A549 (cell line): ENCODE measurements around the gene VAV3. TPM values are rescaled to one million over a fixed set of nuclear protein-coding genes. Genes with fewer than 3 reads are reported as not detected.

Source experiments
- ATAC-seq, 2 experiments: fragments of 200-7000 bp in 1 of 2; fragments of >200 bp in 1 of 2; cut with Nextera tagmentation in 1 of 2; cut with Tn5 transposase in 1 of 2; 3 replicates each; pipeline versions ENCODE4 v1.8.0 to v1.9.1; 2018 to 2020; ENCODE audit warnings: mild to moderate bottlenecking in 1 of 2, moderate library complexity in 1 of 2
- CTCF ChIA-PET: fragments of 300-600 bp; sonication (Branson Sonifier 250); formaldehyde crosslinking; extraction: SDS; loops from one replicate; lab custom pipeline; 2021; ENCODE audit warnings: antibody characterized with exemption, inconsistent platforms; lab: Yijun Ruan, JAX
- POLR2A ChIA-PET: fragments of 350-600 bp; formaldehyde crosslinking; extraction: SDS; loops from one replicate; lab custom pipeline; 2021; ENCODE audit warnings: antibody characterized with exemption, inconsistent platforms; lab: Yijun Ruan, JAX
- DNase-seq, 2 experiments: peaks; one replicate each; pipeline versions ENCODE4 v3.0.0 to v3.0.0-alpha.2; 2011 to 2016; ENCODE audit warnings: low read depth in 1 of 2, low spot score in 1 of 2
- FAIRE-seq: peaks from 2 replicates; lab custom pipeline; 2011; peaks lifted over from hg19 to GRCh38; lab: Jason Lieb, UNC
- H3K27ac ChIP-seq, 2 experiments: fragments of >200 bp; sonication (Bioruptor Twin); formaldehyde crosslinking; 3 replicates each; pipeline ENCODE4 v1.5.1; 2016 to 2017
- H3K4me1 ChIP-seq: fragments of >200 bp; sonication (Bioruptor Twin); formaldehyde crosslinking; 3 replicates; pipeline ENCODE4 v1.6.1; 2016
- H3K4me2 ChIP-seq: fragments of >200 bp; sonication (Bioruptor Twin); formaldehyde crosslinking; 3 replicates; pipeline ENCODE4 v1.6.1; 2016
- H3K4me3 ChIP-seq: fragments of >200 bp; sonication (Bioruptor Twin); formaldehyde crosslinking; 3 replicates; pipeline ENCODE4 v1.5.1; 2016
- H3K9me3 ChIP-seq: fragments of >200 bp; sonication (Bioruptor Twin); formaldehyde crosslinking; 3 replicates; pipeline ENCODE4 v1.6.1; 2016
- CBX2 ChIP-seq: fragments of 200-600 bp; sonication (generic); IDR thresholded peaks from 2 replicates; pipeline ENCODE4 v1.6.1; 2016; ENCODE audit warnings: low read depth, mild to moderate bottlenecking, borderline replicate concordance
- CHD2 ChIP-seq: fragments of 150-350 bp; IDR thresholded peaks from 2 replicates; pipeline ENCODE4 v1.6.1; 2014; ENCODE audit warnings: low read length; ENCODE audit not compliant: partially characterized antibody
- CHD4 ChIP-seq: fragments of 200-600 bp; sonication (generic); IDR thresholded peaks from 2 replicates; pipeline ENCODE4 v1.6.1; 2016; ENCODE audit warnings: antibody characterized with exemption, mild to moderate bottlenecking, borderline replicate concordance
- EHMT2 ChIP-seq: fragments of 200-600 bp; sonication (generic); IDR thresholded peaks from 2 replicates; pipeline ENCODE4 v1.6.1; 2016; ENCODE audit warnings: antibody characterized with exemption, low read depth, mild to moderate bottlenecking, moderate library complexity
- EP300 ChIP-seq, 2 experiments: fragments of >200 bp; sonication (Bioruptor Twin); formaldehyde crosslinking; IDR thresholded peaks; 2 replicates in 1 of 2; 3 replicates in 1 of 2; pipeline ENCODE4 v1.6.1; 2016 to 2017
- ESRRA ChIP-seq: fragments of 150-350 bp; IDR thresholded peaks from 2 replicates; pipeline ENCODE4 v1.6.1; 2014; ENCODE audit warnings: mild to moderate bottlenecking, low read length, borderline replicate concordance
- FOXS1 ChIP-seq: fragments of 250-450 bp; sonication (Bioruptor Pico); IDR thresholded peaks from 2 replicates; pipeline ENCODE4 v1.5.0; 2020; ENCODE audit warnings: mild to moderate bottlenecking, moderate library complexity
- GATA3 ChIP-seq: IDR thresholded peaks from 2 replicates; pipeline ENCODE4 v1.6.1; 2012; ENCODE audit warnings: borderline replicate concordance
- HEYL ChIP-seq: fragments of 250-450 bp; sonication (Bioruptor Pico); IDR thresholded peaks from 2 replicates; pipeline ENCODE4 v1.8.0; 2021; ENCODE audit warnings: mild to moderate bottlenecking, moderate library complexity
- HOXA7 ChIP-seq: fragments of 250-450 bp; sonication (Bioruptor Pico); IDR thresholded peaks from 2 replicates; pipeline ENCODE4 v1.5.0; 2020; ENCODE audit warnings: mild to moderate bottlenecking, moderate library complexity
- KDM1A ChIP-seq: fragments of 200-600 bp; sonication (generic); IDR thresholded peaks from 2 replicates; pipeline ENCODE4 v1.6.1; 2016; ENCODE audit warnings: low read depth, mild to moderate bottlenecking
- MAFK ChIP-seq: fragments of 450-650 bp; IDR thresholded peaks from 2 replicates; pipeline ENCODE4 v1.6.1; 2014; ENCODE audit not compliant: partially characterized antibody
- POLR2AphosphoS2 ChIP-seq: conservative IDR thresholded peaks from 2 replicates; pipeline ENCODE4 v1.6.1; 2012; ENCODE audit warnings: low read length, improper control_type of control experiment, inconsistent platforms
- RAD21 ChIP-seq, 2 experiments: fragments of >200 bp in 1 of 2; sonication (Bioruptor Twin) in 1 of 2; formaldehyde crosslinking in 1 of 2; IDR thresholded peaks in 1 of 2; conservative IDR thresholded peaks in 1 of 2; 2 replicates in 1 of 2; 3 replicates in 1 of 2; pipeline ENCODE4 v1.6.1; 2012 to 2018; ENCODE audit warnings: inconsistent platforms in 1 of 2
- SMC3 ChIP-seq: fragments of >200 bp; sonication (Bioruptor Twin); formaldehyde crosslinking; IDR thresholded peaks from 3 replicates; pipeline ENCODE4 v1.6.1; 2018; ENCODE audit warnings: inconsistent platforms
- SREBF2 ChIP-seq: fragments of 450-650 bp; IDR thresholded peaks from 2 replicates; pipeline ENCODE4 v1.6.1; 2014; ENCODE audit warnings: mild to moderate bottlenecking, moderate library complexity
- TP53 ChIP-seq: fragments of 250-450 bp; sonication (Bioruptor Pico); IDR thresholded peaks from 2 replicates; pipeline ENCODE4 v1.5.0; 2021; ENCODE audit warnings: mild to moderate bottlenecking, moderate library complexity
- ZC3H11A ChIP-seq: fragments of 450-650 bp; IDR thresholded peaks from 2 replicates; pipeline ENCODE4 v1.6.1; 2014; ENCODE audit warnings: antibody characterized with exemption, mild to moderate bottlenecking
- ZFP36 ChIP-seq: fragments of 450-650 bp; IDR thresholded peaks from 2 replicates; pipeline ENCODE4 v1.6.1; 2014; ENCODE audit warnings: borderline replicate concordance; ENCODE audit not compliant: partially characterized antibody
- ZNF302 ChIP-seq: fragments of 250-450 bp; sonication (Bioruptor Pico); IDR thresholded peaks from 2 replicates; pipeline ENCODE4 v1.9.0; 2021; ENCODE audit warnings: inconsistent platforms, mild to moderate bottlenecking, moderate library complexity
- ZSCAN20 ChIP-seq: fragments of 250-450 bp; sonication (Bioruptor Pico); IDR thresholded peaks from 2 replicates; pipeline ENCODE4 v1.8.0; 2022; ENCODE audit warnings: mild to moderate bottlenecking, moderate library complexity
- WGBS: methylation state at CpG from one replicate; pipeline ENCODE4 v1.1.6; 2017; ENCODE audit errors: missing lambda C conversion rate; 5-methylcytosine and 5-hydroxymethylcytosine counted together
- polyA plus RNA-seq, 4 experiments: library from polyadenylated mRNA; depleted of rRNA in 3 of 4; stranded (reverse); fragments of >200 nt; fragmentation: RNase III in 1 of 4; extraction: RNeasy Plus Mini Kit Qiagen cat#74134 plus additional on column Dnase treatment in 1 of 4; gene quantifications; 2 replicates in 3 of 4; 3 replicates in 1 of 4; pipeline ENCODE4 v1.2.3, GENCODE V29; 2011 to 2017
- TF ChIP-seq, protein P1 (sequence below): fragments of 150-350 bp; IDR thresholded peaks from 2 replicates; pipeline ENCODE4 v1.6.1; 2014; ENCODE audit warnings: low read depth, mild to moderate bottlenecking, low read length
- TF ChIP-seq, protein P2 (sequence below): fragments of >200 bp; sonication (Bioruptor Twin); formaldehyde crosslinking; IDR thresholded peaks from 2 replicates; pipeline ENCODE4 v1.6.1; 2016
- TF ChIP-seq, protein P3 (sequence below): IDR thresholded peaks from 2 replicates; pipeline ENCODE4 v1.6.1; 2012
- TF ChIP-seq, protein P4 (sequence below): IDR thresholded peaks from 2 replicates; pipeline ENCODE4 v1.6.1; 2012

VAV3 gene
- polyA plus RNA-seq, 2 of the 4 experiments (the other 2 are of a cell fraction), result 12.8 to 22.7 TPM

GRCh38 chr1:107935396-107936064 is 29.4 kb downstream of the VAV3 start:
- no peak overlapping the region for H3K4me3 ChIP-seq
- TF ChIP-seq ZC3H11A (no peak), ZFP36 (no peak), ZSCAN20 (no peak), ESRRA (no peak), CHD2 (no peak), ZNF302 (CRISPR knock-in tag) (no peak), SREBF2 (no peak), GATA3 (no peak), CBX2 (no peak), HOXA7 (no peak), MAFK (no peak), EHMT2 (no peak), HEYL (CRISPR knock-in tag) (no peak), KDM1A (no peak), RAD21 (conservative IDR thresholded peaks at IDR 0.05 in 1 of 2, IDR thresholded peaks at IDR 0.05 in 1 of 2) (no peak)
- TF ChIP-seq, protein P1, sequence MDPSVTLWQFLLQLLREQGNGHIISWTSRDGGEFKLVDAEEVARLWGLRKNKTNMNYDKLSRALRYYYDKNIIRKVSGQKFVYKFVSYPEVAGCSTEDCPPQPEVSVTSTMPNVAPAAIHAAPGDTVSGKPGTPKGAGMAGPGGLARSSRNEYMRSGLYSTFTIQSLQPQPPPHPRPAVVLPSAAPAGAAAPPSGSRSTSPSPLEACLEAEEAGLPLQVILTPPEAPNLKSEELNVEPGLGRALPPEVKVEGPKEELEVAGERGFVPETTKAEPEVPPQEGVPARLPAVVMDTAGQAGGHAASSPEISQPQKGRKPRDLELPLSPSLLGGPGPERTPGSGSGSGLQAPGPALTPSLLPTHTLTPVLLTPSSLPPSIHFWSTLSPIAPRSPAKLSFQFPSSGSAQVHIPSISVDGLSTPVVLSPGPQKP, result no peak
- no peak overlapping the region for H3K27ac ChIP-seq
- no peaks in the 10 kb centered on the region for H3K4me1 ChIP-seq
- 5% methylated on average over 4 of the region's 4 CpGs for WGBS
- H3K9me3 ChIP-seq, result no peaks in the 10 kb centered on the region
- FAIRE-seq (no peak), DNase-seq (no peak), ATAC-seq (no peak)
- ChIA-PET POLR2A (no interaction called here), CTCF (no interaction called here)
- H3K4me2 ChIP-seq, result no peak overlapping the region

- POLR2A ChIA-PET, result no interaction called here
- H3K4me1 ChIP-seq, result no peaks in the 10 kb centered on the region
- H3K4me3 ChIP-seq, result no peak overlapping the region
- H3K9me3 ChIP-seq, result no peaks in the 10 kb centered on the region
- no peak for DNase-seq
- no peak for TF ChIP-seq TP53 (CRISPR knock-in tag)
- no peak for TF ChIP-seq EP300 (IDR thresholded peaks at IDR 0.05)
- TF ChIP-seq CHD4, result no peak
- TF ChIP-seq SMC3, result no peak
- TF ChIP-seq, protein P2, sequence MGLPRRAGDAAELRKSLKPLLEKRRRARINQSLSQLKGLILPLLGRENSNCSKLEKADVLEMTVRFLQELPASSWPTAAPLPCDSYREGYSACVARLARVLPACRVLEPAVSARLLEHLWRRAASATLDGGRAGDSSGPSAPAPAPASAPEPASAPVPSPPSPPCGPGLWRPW, result no peak
- TF ChIP-seq, protein P3, sequence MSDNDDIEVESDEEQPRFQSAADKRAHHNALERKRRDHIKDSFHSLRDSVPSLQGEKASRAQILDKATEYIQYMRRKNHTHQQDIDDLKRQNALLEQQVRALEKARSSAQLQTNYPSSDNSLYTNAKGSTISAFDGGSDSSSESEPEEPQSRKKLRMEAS, result no peak
- TF ChIP-seq FOXS1, result no peak
- no peak for TF ChIP-seq ZNF302 (CRISPR knock-in tag)
- no peak for TF ChIP-seq POLR2AphosphoS2
- TF ChIP-seq, protein P4, sequence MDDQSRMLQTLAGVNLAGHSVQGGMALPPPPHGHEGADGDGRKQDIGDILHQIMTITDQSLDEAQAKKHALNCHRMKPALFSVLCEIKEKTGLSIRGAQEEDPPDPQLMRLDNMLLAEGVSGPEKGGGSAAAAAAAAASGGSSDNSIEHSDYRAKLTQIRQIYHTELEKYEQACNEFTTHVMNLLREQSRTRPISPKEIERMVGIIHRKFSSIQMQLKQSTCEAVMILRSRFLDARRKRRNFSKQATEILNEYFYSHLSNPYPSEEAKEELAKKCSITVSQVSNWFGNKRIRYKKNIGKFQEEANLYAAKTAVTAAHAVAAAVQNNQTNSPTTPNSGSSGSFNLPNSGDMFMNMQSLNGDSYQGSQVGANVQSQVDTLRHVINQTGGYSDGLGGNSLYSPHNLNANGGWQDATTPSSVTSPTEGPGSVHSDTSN, result no peak
- TF ChIP-seq, protein P1, result no peak
- TF ChIP-seq HEYL (CRISPR knock-in tag), result no peak
- no peak overlapping the region for H3K4me2 ChIP-seq
- no peak for ATAC-seq
- CTCF ChIA-PET, result no interaction called here
- no peak for FAIRE-seq
- 35% methylated on average over 5 of the region's 5 CpGs for WGBS
- no peak overlapping the region for H3K27ac ChIP-seq
Observed at GRCh38 chr1:107934578-107934977, 30.4 kb downstream of the VAV3 start.
